Activated CD4-positive, alpha-beta T cell treated with anti-CD3 and anti-CD28 coated beads for 24 hours (primary cell): ENCODE data around the gene ASB10.

Experiments used
- DNase-seq, 2 donors: peaks; one replicate each; pipeline ENCODE4 v3.0.0-alpha.2; 2020; ENCODE audit warnings: low read depth in 2 of 2

The ASB10 gene

DNA sequence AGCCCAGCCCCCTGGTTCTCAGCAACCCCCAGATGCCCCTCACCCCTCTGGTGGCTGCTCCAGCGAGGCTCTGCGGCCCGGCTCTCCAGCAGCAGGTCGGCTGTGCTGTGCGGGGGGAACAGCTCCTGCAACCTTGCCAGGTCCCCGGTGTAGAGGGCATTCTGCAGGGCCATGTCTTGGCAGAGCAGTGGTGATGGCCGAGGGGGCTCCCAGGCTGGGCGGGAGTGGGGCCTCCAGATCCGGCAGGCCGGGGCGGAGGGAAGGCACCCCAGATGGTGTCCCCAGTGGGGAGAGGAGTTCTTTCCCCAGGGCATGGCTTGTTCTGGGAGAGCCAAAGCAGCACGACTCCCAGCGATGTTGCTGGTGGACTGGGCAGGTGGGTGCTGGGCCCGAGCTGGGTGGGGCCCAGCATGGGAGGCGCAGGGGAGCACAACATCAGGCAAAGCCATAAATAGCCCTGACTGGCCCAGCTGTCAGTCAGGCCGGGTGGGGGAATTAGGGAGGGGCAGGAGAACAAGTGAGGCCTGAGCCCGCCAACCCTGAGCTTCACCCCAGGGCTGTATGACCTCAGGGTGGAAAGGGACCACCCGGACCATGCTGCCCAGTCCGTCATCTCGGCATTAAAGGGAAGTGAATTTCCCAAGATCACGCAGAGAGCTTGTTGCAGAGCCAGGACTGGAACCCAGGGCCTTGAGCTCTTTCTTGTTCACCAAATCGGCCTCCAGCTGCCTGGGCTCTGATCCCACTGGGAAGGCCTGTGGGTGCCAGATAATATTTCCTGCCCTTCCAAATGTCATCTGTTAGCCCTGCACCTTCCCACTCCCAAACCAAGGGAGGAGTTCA lies 580 bp upstream of the ASB10 start:
- no peak for DNase-seq

DNA sequence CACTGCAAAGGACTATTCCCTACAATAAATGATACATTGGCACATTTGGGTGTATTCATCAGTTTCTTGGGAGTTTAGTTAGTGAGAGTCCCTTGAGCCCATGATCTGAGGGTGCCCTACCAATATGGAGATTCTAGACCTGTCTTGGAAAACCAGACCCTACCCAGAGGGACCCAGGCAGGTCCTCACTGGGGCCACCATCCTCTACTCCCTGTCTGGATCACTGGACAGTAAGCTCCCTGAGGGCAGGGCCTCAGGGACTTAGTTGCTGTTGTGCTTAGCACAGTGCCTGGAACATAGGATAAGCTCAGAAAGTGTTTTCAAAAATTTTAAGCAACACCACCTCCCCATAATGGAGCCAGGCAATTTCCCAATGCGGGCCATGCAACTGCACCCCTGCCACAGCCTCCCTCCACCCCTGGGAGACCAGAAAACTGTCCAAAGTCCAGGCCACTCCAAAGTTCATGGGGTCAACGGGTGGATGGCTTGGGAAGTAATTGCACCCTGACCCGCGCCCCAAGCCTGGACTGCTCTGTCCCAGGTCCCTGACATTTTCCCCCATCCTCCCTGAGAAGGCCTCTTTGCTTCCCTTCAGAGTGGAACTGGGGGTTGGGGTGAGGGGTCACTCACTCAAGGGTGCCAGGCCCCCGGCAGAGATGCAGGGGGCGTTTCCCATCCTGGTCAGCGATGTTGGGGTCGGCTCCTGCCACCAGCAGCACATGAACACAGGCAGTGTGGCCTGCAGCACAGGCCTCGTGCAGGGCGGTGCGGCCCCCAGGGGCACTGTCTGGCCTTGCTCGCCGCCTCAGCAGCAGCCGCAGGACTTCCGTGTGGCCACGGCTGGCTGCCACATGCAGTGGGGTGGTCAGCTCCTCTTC lies 1.0 kb downstream of the ASB10 start:
- DNase-seq: no peak

DNA sequence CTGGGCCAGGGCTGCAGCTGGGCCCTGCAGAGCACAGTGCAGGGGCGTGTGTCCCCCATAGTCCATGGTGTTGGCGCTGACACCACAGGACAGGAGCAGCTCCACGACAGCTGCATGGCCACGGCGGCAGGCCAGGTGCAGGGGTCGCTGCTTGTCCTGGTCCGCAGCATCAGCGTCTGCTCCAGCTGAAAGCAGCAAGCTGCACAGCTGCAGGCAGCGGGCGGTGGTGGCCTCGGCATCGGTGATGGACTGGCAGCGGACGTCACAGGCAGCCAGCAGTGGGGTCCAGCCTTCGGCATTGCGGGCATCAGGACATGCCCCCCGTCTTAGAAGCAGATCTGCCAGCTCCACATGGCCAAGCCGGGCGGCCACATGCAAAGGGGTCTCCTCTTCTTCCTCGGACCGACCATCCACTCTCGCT lies 6.0 kb downstream of the ASB10 start:
- no peak for DNase-seq

DNA sequence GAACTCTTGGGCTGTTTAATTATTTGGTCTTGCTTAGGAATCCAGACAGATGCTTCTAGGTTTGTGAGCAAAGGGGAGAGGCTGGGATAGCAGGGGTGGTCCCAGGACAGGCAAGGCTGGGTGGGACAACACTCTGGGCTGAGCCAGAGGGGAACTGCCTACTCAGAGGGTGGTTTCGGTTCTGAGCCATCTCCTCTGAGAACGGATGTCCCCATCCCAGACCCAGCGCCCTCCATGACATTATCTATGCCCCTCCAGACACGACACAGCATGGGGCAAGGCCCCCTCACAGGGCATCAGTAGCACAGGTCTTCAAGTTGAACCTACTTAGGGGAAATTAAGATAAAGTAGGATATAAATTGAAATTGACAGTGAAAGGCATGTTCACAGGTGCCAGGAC lies 7.1 kb downstream of the ASB10 start:
- no peak for DNase-seq

DNA sequence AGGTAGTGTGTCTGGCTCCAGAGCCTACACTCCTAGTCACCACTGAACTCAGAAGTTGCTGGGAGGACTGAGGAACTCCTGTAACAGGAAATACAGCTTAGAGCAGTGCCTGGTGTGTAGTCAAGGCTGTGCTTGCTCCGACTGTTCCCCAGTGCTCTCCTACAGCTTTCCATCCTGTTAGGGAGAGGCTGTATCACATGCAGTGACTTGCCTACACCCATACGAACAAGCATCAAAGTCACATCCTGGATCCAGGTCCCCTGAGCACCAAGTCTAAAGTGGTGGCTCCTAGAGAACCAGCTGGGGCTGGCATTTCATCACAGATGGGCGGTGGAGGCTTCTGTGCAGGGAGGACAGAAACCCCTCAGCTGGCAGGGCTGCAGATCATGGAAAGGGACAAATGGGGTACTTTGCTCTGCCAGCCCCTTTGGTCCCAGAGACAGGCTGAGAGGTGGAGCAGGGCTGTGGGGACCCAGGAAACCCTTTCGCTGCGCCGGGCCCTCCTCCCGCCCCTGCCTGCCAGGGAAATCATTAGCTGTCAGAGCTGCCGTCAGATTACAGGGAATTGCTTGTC lies 7.7 kb downstream of the ASB10 start:
- no peak for DNase-seq

DNA sequence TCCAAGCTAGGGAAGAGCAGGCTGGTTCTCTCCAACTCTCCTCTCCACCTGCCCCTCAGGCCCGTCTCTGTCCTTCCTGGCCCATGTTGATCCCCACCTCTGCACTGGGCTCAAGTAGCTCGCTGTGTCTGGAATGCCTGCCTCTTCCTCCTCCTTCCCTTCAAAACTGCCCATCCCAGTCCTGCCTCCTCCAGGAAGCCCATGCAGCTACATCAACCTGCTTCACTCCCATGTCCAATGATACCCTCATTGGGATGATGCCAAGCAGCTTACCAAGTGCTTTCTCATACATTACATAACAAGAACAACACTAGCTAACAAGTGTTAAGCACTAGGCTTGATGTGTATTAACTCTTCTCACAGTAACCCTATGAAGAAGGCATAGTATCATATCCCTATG lies 8.2 kb downstream of the ASB10 start:
- DNase-seq: no peak

DNA sequence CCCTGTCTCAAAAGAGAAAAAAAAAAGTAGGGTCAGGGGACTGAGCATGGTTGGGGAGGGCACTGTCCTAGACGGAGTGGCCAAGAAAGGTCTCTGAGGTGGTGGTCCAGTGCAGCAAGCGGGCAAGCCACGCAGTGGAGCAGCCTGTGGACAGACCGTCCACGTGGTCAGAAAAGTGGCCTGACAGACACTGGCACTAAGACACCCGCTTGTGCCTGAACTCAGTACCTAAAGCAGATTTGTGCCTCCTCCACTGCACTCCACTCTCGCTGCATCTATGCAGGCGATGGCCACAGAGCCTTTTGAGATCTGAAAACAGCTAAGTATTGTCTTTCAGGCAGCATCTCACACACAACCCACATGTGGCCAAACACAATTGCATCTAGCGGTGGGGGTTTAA lies 8.8 kb downstream of the ASB10 start:
- no peak for DNase-seq

DNA sequence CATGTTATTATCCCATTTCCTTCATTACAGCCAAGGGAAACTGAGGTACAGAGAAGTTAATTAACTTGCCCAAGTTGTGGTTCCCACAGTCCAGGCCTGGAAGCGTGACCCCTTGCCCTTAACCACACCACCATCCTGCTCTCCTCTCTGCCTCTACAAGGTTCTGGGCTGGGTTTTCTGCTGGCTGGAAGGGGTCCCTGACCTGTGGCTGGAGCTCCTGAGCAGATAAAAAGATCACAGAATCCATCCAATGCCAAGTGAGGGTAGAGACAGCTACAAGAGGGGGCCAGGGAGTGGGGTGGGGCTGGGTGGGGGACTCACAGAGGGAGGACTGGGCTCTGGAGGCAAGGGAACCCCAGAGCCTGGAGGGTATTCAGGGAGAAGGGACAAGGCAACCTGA lies 9.7 kb downstream of the ASB10 start:
- no peak for DNase-seq

DNA sequence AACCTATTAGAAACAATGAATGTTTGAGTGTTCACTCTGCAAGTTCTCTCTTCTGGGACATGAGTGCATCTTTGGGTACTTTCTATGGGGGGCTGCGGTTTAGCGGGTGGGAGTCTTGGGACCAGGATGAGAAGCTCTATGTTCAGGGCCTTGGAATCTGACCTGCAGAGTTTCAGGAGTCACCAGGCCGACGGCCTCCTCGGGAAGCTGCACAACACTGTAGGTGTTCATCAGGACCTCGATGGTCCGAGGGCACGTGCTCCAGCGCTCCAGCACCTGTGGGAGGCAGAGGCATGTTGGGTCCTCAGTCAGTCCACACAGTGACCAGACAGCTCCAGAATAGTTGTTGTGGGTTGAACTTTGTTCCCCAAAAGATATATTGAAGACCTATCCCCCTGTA lies 10.6 kb downstream of the ASB10 start:
- DNase-seq: no peak

DNA sequence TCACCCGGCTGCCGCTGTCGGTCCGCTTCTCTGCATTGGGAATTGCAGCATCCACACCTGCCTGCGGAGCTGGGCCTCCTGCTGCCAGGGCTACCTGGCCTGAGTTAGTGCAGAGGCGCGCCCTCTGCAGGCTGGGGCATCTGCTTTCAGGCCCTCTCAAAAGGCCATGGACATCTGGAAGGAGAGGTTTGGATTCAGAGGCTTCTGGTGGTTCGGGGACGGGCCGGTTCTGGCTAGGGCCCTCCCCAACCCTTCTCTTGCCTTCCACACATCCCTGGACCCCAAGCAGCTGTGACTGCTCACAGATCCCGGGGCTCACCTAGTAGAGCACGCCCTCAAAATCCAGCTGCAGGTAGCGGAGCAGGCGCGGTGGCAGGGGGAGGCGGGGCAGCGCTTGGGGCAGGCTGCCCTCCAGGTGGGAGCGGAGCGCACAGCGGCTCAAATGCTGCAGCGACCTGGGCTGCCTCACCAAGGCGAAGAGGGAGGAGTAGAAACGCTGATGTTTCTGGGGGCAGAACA lies 11.2 kb downstream of the ASB10 start:
- DNase-seq: no peak

DNA sequence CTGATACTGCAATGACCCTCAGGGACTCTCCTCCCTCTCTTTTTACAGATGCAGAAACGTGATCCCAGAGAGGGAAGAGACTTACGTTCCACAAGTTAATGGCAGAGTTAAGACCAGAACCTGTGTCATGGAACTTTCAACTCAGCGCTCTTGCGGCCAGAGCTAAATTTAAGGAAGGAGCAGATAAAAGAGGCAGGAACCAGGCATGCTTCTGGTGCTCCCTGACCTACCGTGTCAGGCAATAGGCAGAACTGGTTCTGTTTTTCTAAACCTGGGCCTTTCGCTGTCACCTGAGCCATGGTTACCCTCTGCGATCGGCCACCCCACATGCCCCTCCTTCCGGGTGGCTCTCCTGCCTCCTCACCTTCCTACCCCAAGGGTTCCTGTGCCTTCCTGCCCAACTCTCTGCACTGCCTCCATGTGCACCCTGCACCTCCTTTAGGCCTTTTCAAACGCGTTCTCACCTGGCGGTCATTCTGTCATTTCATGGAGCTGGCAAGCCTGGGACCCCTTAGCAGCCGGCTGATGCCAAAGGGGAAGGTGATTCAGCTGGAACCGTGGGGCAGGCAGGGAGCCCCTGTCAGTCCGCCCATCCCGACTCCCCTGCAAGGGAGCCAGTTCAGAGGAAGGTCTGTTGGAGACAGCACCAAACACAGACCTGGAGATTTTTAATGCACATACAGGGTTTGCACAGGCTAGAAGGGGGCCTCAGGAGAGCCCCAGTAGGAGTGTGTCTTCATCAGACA lies 11.8 kb downstream of the ASB10 start:
- DNase-seq: no peak

DNA sequence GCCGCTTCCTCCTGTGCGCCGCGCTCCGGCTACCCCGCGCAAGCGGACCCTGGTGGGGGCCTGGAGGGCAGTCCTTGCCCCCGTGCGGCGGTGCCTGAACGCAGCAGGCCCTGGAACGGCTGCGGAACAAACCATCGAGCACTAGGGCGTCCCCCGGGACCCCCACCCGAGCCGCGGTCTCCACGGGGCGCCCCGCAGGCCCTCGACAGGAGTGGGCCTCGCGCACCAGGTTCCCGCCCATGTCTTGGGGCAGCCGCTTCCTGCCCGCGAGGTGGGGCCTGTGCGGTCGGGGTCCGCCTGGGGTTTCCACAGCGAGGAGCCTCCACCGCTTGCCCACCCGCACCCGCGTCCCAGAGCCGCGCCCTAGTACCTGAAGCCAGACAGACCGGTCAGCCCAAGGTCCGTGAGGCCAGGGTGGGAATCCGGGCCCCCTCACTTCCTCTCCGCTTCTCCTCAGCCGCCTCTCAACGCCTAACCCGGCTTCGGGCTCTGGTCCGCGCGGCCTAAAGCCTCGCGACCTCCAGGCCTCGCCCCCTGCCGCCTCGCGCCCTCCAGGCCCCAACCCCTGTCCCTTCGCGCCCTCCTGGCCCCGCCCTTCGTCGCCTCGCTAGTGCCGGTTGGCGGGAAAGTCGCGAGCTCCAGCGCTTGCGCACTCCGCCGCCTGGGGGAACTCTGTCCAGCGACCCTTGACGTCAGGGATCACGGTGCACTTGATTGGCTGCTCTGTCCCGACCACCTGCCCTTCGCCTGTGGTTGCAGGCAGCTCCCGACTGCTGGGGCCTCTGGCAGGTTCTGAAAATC lies 12.6 kb downstream of the ASB10 start:
- DNase-seq: peak; percentile 15

DNA sequence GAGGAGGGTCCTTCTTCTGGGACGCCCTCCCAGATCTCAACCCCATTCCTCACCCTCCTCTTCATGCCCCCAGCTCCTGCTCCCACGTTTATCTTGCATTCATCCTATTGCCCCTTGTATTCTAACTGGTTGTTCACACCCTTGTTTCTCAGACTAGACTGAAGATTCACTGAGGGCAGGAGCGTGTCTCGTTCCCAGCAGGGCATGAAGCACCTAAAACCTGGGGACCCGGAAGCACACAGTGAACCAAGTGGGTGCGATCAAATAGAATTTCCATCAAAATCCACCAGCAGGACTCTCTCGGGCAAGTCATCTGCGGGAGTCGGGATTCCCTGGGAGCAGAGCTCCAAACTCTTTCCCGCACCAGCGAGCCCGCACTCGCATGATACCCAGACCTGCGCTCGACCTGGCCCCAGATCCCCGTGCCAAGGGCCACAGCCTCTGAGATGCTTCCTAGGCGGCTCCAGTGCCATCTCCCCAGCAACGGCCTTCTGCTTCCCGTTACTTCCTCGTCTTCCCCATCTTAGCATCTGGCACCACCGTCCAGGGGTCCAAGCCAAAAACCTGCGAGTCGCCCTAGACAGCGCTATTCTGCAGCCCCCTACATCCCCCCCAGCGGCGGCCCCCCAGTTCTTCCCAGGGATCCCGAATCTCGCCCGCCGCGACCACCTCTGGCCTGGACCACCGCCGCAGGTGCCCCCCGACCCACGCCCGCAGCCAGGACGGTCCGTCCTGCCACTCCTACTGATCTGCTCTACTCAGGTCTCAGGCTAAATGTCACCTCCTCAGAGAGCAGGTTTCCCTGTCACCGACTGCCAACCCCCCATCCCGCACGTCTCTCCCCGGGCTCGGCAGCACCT lies 13.4 kb downstream of the ASB10 start:
- DNase-seq: no peak

DNA sequence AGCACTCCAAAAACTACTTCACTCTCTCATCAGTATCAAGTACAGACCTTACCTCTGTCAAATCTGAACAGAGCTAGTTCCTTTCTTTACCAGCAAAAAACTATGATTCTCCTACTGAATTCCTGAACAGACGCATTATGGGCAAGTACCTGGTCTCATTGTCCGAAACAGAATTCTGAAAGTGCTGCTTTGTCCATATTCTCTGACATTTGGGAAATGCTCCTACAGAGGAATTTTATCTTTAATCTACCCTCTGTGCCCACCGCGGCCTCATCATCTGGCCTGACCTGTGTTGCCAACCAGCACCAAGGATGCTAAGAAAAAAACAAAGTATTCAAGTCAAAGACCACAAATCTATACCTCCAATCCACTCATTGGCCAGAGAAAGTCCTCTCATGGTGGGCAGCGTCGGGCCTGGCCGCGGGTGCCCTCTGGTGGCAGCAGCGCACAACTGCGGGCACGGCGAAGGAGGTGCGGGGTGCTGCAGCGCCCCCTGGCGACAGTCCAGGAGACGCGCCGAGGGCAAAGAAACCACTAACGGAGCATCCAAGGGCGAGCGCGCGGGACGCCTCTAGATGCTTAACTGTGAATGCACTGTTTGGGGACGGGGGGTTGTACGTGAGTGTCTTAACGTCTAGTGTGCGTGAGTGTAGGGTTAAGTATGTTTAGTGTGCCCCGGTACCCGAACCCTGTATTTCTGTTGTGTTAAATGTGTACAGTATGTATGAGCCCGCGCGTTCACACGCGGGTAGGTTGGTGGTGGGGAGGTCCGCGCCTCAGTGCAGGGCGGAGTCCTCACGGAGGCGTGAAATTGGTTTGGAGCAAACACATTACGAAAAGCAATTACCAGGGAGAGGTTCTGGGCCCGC lies 14.5 kb downstream of the ASB10 start:
- peak; percentile 69 to 75 for DNase-seq

DNA sequence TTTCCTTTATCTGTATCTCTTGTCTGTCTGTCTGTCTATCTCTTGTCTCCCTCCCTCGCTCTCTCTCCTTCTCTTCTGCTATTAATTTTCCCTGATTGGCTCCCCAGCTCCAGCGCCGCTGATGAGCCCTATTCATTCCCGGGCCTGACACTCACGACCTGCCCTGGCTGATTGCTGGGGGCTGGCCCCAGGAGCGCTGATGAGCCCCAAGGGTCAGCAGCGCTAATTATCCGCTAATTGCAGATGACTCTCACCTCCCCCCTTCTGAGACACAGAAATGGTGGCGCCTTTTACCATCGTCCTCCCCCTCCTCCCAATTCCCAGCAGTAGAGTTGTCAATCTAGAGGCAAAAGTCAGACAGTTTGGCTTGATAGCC lies 18.3 kb downstream of the ASB10 start:
- no peak for DNase-seq

DNA sequence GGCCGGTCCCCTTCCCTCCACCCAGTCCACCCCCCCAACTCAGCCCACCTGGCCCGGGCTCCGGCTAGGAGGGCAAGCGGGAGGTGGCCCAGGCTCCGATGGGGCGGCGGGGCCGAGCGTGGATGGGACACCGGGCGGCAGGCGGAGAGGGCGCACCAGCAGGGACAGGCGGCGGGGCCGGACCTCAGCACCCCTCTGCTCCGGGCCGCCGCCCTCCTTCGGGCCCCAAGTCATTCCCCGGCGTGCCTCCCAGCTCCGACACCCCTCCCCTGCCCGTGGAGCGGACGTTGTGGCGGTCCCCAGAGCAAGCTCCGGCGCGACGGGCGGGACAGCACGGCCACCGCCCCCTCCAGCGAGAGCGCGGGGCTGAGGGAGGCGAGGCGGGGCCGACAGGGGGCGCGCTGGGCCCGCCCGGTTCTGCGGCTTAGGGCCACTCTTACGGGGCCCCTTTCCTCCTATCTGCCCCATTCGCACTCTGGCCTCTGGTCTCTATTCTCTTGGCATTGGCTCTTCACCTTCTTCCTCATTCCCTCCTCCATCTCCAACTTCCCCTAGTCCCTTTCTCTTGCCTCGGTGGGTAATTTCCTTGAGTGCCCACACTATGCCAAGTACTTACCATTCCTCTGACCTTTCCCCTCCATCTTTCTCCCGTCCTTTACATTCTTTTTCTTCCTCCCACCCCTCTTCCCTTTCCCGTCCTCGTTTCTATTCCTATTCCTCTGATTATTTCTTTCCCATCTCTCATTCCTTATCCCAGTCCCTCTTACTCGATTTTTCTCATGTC lies 18.9 kb downstream of the ASB10 start:
- DNase-seq: peak; percentile 46 to 57

DNA sequence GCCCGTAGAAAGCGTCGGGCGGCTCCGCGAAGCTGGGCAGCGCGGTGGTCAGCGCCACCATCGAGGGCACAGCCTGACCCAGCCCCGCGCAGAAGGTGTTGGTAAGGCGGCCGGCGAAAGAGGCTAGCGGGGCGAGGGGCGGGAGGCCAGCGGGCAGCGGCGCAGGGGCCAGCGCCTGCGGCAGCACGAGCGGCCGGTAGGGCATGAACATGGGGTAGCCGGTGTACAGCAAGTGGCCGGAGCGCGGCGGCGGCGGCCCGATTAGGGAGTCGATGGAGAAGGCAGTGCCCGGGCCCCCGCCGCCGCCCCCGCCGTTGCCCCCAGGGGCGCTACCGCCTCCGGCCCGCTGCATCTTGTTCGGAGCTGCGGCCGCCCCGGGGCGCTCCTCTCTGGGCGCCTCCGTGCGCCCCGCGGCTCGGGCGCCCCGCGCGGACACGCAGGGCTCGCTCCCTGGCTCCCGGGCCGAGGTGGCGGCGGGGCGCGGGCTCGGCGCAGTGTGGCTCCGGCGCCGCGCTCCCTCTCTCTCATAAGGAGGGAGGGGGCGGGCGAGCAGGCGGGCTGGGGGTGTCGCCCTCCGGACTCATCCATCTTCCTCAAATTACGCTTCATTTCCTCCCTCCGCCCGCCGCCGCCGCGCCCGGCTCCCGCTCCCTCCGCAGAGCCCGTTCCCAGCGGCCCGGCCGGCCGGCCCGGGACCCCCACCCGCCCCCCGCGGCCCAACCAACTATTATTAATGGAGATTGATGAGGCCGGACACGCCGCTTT lies 19.7 kb downstream of the ASB10 start, which contains the start of gene GBX1:
TSS of gene GBX1 (minus strand) at position 498 of the 765 bp plus-strand sequence. CDS start at position 352, 146 bp downstream.
- no peak for DNase-seq
